B cell (primary cell): Measurements from ENCODE around the gene NEUROD1.

Source experiments
- CTCF ChIP-seq: fragments of 200-600 bp; IDR thresholded peaks from one replicate; pipeline ENCODE4 v1.8.0; 2022; ENCODE audit warnings: antibody characterized with exemption, mild to moderate bottlenecking
- EZH2 ChIP-seq: IDR thresholded peaks from 2 replicates; pipeline ENCODE4 v1.6.1; 2012; ENCODE audit warnings: borderline replicate concordance, low read depth, mild to moderate bottlenecking, moderate library complexity, low read length; ENCODE audit not compliant: insufficient read depth, poor library complexity, severe bottlenecking

DNA sequence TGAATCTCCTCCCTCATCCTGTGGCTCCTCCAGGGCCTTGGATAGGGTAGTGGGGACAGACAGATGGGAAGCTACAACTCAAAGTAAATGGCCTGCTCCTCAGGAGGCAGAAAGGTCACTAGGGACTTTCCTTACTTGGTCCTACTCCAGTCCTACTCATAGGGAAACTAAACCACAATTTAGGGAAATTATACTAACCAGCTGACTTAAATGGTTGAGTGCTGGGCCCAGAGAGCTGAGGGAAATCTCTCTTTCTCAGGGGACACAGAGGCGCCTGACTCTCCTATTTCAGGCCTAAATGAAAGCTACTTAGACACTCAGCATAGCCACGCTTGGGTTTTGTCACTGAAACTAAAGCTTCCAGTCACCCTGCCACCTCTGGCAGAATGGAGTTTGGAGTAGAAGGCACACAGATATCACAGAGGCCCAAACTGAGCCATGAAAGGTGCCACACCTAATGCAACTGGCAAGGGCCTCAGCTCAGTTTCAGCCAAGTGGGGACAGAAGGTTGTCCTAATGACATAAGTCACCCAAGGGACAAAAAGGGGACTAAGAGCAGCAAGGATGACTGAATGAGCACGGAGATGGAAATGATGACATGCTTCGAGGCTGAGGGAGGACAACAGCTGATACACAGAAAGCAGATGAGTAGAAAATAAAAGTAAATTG, 47.5 kb downstream of the NEUROD1 start:
- TF ChIP-seq CTCF = no peak
- TF ChIP-seq EZH2 = no peak
